NT2/D1 (cell line): ENCODE data around the gene PHF3.

ENCODE experiments used
- SUZ12 ChIP-seq: IDR thresholded peaks from 2 replicates; pipeline ENCODE4 v1.6.1; 2011; ENCODE audit not compliant: insufficient read length, insufficient read depth; ENCODE audit errors: extremely low read depth
- YY1 ChIP-seq: IDR thresholded peaks from 2 replicates; pipeline ENCODE4 v1.6.1; 2011; ENCODE audit not compliant: insufficient read length, insufficient read depth
- ZNF274 ChIP-seq: IDR thresholded peaks from 2 replicates; pipeline ENCODE4 v1.6.1; 2011; ENCODE audit warnings: mild to moderate bottlenecking, low read depth, low read length

DNA sequence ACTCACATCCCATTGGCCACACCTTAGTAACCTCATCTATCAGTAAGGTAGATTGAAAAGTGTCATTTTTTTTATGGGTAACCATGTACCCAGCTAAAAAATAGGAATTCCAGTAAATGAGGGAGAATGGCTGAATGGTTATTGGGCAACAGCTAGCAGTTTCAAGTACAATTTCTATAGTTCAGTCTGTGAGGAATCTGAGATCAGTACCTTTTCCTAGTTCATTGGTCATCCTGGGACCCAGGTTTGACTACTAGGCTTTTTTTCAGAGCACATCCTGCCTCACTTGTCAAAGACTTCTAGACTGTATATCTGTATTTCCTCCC is 28.3 kb downstream of the PHF3 start:
- TF ChIP-seq ZNF274, result no peak
- no peak for TF ChIP-seq YY1
- TF ChIP-seq SUZ12, result no peak
